Gastrocnemius medialis (tissue), 4 donors: ENCODE measurements around the gene CORO2B.

Experiments used
- CTCF ChIP-seq, 5 experiments: fragments of 450-650 bp in 3 of 5; fragments of 200-600 bp in 2 of 5; sonication (generic) in 2 of 5; IDR thresholded peaks in 4 of 5; conservative IDR thresholded peaks in 1 of 5; 1 replicate in 4 of 5; 2 replicates in 1 of 5; pipeline ENCODE4 v1.5.1; 2016 to 2019; ENCODE audit warnings: antibody characterized with exemption in 5 of 5, mild to moderate bottlenecking in 3 of 5, moderate library complexity in 3 of 5
- POLR2A ChIP-seq, 2 donors: fragments of 450-650 bp; IDR thresholded peaks; one replicate each; pipeline ENCODE4 v1.6.1; 2017; ENCODE audit warnings: antibody characterized with exemption in 2 of 2, mild to moderate bottlenecking in 2 of 2, moderate library complexity in 2 of 2

- no peak for TF ChIP-seq CTCF (IDR thresholded peaks at IDR 0.05 in 4 of 5, conservative IDR thresholded peaks at IDR 0.05 in 1 of 5)
- no peak for TF ChIP-seq POLR2A (IDR thresholded peaks at IDR 0.05)
Measured at GRCh38 chr15:68656438-68656739, 77.6 kb downstream of the CORO2B start.
